Gastroesophageal sphincter (tissue), 3 donors: ENCODE results near the gene LSM4.

Source experiments
- CTCF ChIP-seq, 4 experiments: fragments of 200-600 bp in 2 of 4; fragments of 450-650 bp in 2 of 4; sonication (generic) in 1 of 4; IDR thresholded peaks; one replicate each; pipeline ENCODE4 v1.5.1; 2017 to 2019; ENCODE audit warnings: antibody characterized with exemption in 4 of 4, mild to moderate bottlenecking in 2 of 4, moderate library complexity in 2 of 4
- EP300 ChIP-seq: sonication (generic); formaldehyde crosslinking; IDR thresholded peaks from one replicate; pipeline ENCODE4 v1.6.1; 2017; ENCODE audit warnings: antibody characterized with exemption, mild to moderate bottlenecking
- POLR2A ChIP-seq, 2 donors: fragments of 450-650 bp; IDR thresholded peaks; one replicate each; pipeline ENCODE4 v1.6.1; 2017; ENCODE audit warnings: antibody characterized with exemption in 2 of 2, mild to moderate bottlenecking in 2 of 2, moderate library complexity in 1 of 2

- TF ChIP-seq CTCF (IDR thresholded peaks at IDR 0.05), result peak in 1 of 4 experiments; percentile 25
- TF ChIP-seq EP300, result no peak
- TF ChIP-seq POLR2A (IDR thresholded peaks at IDR 0.05), result no peak
These were observed 18.4 kb upstream of the LSM4 start for GRCh38 chr19:18340990-18341868.
